ENCODE data around the gene CCNA1.
A peak's percentile ranks its signal among the peaks of the same experiment; 100 is the strongest.

Gene CCNA1

GRCh38 chr13:36432106-36432544 is at the start of gene CCNA1:
Gene CCNA1 (plus strand): TSS chr13:36432495. CDS start chr13:36433057, 562 bp downstream.
- Mint-ChIP-seq H3K4me3 (peak within 1 kb of the TSS; percentile 55), H3K4me1 (no peaks in the 10 kb centered on the region), H3K27me3 (peaks cover 45% of the 10 kb centered on the region), H3K27ac (ENCODE audit: low read depth) (no peak within 1 kb of the TSS), H3K9me3 (peaks cover 7% of the 10 kb centered on the region), H3K36me3 (ENCODE audit: insufficient read depth) (no peaks in the 10 kb centered on the region)
- no peak for ATAC-seq (replicated peaks; ENCODE audit: extremely low read depth, poor library complexity, severe bottlenecking)
- no peak for DNase-seq (ENCODE audit: low spot score in 2 of 2)

- no peaks in the 10 kb centered on the region for H3K4me1 Mint-ChIP-seq
- no peak for DNase-seq (ENCODE audit: low spot score in 2 of 2)
- no peaks in the 10 kb centered on the region for H3K36me3 Mint-ChIP-seq (ENCODE audit: insufficient read depth)
- no peaks in the 10 kb centered on the region for H3K27me3 Mint-ChIP-seq
- ATAC-seq (replicated peaks; ENCODE audit: extremely low read depth, poor library complexity, severe bottlenecking): no peak
- H3K27ac Mint-ChIP-seq (ENCODE audit: low read depth): no peak overlapping the region
- H3K4me3 Mint-ChIP-seq: no peak overlapping the region
- H3K9me3 Mint-ChIP-seq: peaks cover 5% of the 10 kb centered on the region
Measured at GRCh38 chr13:36385489-36385888, 46.8 kb upstream of the CCNA1 start.

DNA sequence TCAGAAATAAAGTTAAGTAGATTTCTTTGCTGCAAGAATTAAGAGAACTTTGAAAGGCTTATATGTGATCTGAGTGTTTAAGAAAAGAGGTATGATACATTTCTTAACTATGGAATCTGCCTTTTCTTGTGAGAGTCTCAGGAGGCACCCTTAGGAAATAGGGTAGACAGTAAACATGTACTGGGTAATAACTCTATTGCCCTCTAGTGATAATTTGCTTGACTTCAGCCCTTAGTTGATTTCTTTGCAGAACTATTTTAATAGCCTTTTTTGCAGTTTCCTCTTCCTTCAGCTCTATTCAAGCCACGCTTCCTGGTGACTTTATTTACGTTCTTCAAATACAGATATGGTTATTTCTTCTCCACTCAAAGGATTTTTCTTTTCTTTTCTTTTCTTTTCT is 37.0 kb upstream of the CCNA1 start:
- ATAC-seq (replicated peaks; ENCODE audit: extremely low read depth, poor library complexity, severe bottlenecking) (no peak), DNase-seq (ENCODE audit: low spot score in 2 of 2) (no peak)
- Mint-ChIP-seq H3K4me3 (no peak overlapping the region), H3K27me3 (no peaks in the 10 kb centered on the region), H3K9me3 (peaks cover 17% of the 10 kb centered on the region), H3K4me1 (no peaks in the 10 kb centered on the region), H3K27ac (ENCODE audit: low read depth) (no peak overlapping the region), H3K36me3 (ENCODE audit: insufficient read depth) (no peaks in the 10 kb centered on the region)

DNA sequence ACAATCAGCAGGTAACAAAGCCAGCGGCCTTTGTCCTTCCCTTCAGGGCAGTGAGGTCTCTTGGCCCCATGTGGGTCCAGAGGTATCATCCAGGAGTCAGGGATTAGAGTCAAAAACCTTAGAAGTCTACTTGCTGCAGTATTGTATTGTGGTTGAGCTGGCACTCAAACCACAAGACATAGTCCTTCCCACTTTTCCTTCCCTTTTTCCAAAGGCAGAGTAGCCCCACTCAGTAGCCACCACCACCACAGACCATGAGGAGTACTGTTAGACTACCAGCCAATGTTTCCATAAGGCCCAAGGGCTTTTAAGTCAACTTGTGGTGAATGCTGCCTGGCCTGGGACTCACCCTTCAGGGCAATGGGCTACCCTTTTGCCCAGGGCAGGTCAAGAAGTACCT is 27.1 kb upstream of the CCNA1 start:
- H3K27me3 Mint-ChIP-seq: no peaks in the 10 kb centered on the region
- no peak overlapping the region for H3K27ac Mint-ChIP-seq (ENCODE audit: low read depth)
- H3K4me1 Mint-ChIP-seq: no peaks in the 10 kb centered on the region
- ATAC-seq (replicated peaks; ENCODE audit: extremely low read depth, poor library complexity, severe bottlenecking) (no peak), DNase-seq (ENCODE audit: low spot score in 2 of 2) (no peak)
- H3K4me3 Mint-ChIP-seq: no peak overlapping the region
- H3K9me3 Mint-ChIP-seq: peaks cover 12% of the 10 kb centered on the region
- no peaks in the 10 kb centered on the region for H3K36me3 Mint-ChIP-seq (ENCODE audit: insufficient read depth)

DNA sequence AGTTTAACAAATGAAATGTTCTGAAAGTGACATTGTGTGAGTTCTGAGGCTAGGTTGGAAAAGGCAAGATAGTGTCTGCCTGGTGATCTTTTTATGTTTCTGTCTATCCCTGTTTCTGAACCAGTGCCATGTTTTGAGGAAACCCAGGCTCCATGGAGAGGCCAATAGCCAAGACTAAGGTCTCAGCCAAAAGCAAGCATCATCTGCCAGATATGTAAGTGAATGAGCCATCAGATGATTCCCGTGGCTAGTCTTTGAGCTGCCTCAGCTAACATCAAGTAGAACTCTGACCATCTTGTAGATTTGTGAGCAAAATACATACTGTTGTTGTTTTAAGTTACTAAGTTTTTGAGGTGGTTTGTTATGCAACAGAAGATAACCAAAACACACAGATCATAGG is 19.6 kb upstream of the CCNA1 start:
- Mint-ChIP-seq H3K27me3 (no peaks in the 10 kb centered on the region), H3K36me3 (ENCODE audit: insufficient read depth) (no peaks in the 10 kb centered on the region), H3K27ac (ENCODE audit: low read depth) (no peak overlapping the region), H3K4me3 (no peak overlapping the region), H3K9me3 (peaks cover 12% of the 10 kb centered on the region), H3K4me1 (no peaks in the 10 kb centered on the region)
- DNase-seq (ENCODE audit: low spot score in 2 of 2): no peak
- no peak for ATAC-seq (replicated peaks; ENCODE audit: extremely low read depth, poor library complexity, severe bottlenecking)

DNA sequence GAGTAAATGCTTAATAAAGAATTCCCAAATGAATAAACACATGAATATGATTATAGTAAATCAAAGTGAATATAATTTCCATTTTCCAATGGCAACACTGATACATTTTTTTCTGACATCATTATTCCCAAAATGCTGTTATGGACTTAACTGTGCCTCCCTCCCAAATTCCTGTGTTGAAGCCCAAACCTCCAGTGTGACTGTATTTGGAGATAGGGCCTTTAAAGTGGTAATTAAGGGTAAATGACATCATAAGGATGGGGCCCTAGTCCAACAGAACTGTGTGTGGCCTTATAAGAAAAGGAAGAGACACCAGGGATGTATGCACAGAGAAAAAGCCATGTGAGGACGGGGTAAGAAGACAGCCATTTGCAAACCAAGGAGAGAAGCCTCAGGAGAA is 19.1 kb upstream of the CCNA1 start:
- no peak overlapping the region for H3K4me3 Mint-ChIP-seq
- no peaks in the 10 kb centered on the region for H3K4me1 Mint-ChIP-seq
- ATAC-seq (replicated peaks; ENCODE audit: extremely low read depth, poor library complexity, severe bottlenecking) (no peak), DNase-seq (ENCODE audit: low spot score in 2 of 2) (no peak)
- no peaks in the 10 kb centered on the region for H3K27me3 Mint-ChIP-seq
- no peak overlapping the region for H3K27ac Mint-ChIP-seq (ENCODE audit: low read depth)
- no peaks in the 10 kb centered on the region for H3K36me3 Mint-ChIP-seq (ENCODE audit: insufficient read depth)
- peaks cover 8% of the 10 kb centered on the region for H3K9me3 Mint-ChIP-seq

DNA sequence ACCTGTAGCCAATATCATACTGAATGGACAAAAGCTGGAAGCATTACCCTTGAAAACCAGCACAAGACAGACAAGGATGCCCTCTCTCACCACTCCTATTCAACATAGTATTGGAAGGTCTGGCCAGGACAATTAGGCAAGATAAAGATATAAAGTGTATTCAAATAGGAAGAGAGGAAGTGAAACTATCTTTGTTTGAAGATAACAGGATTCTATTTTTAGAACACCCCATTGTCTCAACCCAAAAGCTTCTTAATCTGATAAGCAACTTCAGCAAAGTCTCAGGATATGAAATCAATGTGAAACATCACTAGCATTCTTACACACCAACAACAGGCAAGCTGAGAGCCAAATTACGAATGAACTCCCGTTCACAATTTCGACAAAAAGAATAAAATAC is 17.8 kb upstream of the CCNA1 start:
- Mint-ChIP-seq H3K4me3 (no peak overlapping the region), H3K4me1 (no peaks in the 10 kb centered on the region), H3K9me3 (peaks cover 6% of the 10 kb centered on the region), H3K36me3 (ENCODE audit: insufficient read depth) (no peaks in the 10 kb centered on the region), H3K27ac (ENCODE audit: low read depth) (no peak overlapping the region), H3K27me3 (no peaks in the 10 kb centered on the region)
- no peak for DNase-seq (ENCODE audit: low spot score in 2 of 2)
- ATAC-seq (replicated peaks; ENCODE audit: extremely low read depth, poor library complexity, severe bottlenecking): no peak

- no peaks in the 10 kb centered on the region for H3K4me1 Mint-ChIP-seq
- no peaks in the 10 kb centered on the region for H3K27me3 Mint-ChIP-seq
- H3K4me3 Mint-ChIP-seq: no peak overlapping the region
- no peak for ATAC-seq (replicated peaks; ENCODE audit: extremely low read depth, poor library complexity, severe bottlenecking)
- no peaks in the 10 kb centered on the region for H3K36me3 Mint-ChIP-seq (ENCODE audit: insufficient read depth)
- no peak overlapping the region for H3K27ac Mint-ChIP-seq (ENCODE audit: low read depth)
- H3K9me3 Mint-ChIP-seq: peaks cover 6% of the 10 kb centered on the region
- DNase-seq (ENCODE audit: low spot score in 2 of 2): no peak
Measured at GRCh38 chr13:36417331-36417730, 15.0 kb upstream of the CCNA1 start.

DNA sequence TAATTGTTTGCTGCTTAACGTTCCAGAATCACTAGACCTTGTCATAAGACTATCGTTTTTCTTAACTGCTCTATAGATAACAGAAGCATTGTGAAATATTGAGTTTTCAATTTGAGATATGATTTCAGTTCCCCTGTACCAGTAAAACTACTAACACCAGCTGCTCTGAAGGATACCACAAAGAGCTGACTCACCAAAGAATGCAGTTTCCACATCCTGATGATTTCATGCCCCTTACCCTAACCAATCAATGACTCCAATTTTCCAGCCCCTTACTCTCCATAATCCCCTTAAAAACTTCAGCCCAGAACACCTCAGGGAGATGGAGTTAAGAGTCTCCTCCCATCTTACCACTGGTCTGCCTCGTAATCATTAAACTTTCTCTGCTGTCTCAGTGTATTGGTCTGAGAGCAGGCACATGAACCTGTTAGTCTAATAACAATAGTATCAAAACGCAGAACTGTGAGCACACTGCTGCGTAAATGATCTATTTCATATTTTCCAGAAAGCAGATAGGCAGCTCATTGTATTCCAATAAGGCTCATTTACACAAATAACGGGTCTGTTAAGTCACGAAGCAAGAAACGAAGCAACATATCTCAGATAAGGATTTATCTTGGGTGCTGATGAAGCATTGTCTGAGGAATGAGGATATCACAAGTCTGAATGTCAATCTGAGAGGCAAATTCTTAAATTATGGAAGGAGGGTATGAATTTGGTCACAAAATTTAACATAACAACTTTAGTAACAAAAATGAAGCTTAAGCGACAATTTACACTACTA is 14.1 kb upstream of the CCNA1 start:
- Mint-ChIP-seq H3K36me3 (ENCODE audit: insufficient read depth) (no peaks in the 10 kb centered on the region), H3K27me3 (no peaks in the 10 kb centered on the region), H3K9me3 (peaks cover 6% of the 10 kb centered on the region), H3K4me3 (no peak overlapping the region), H3K27ac (ENCODE audit: low read depth) (no peak overlapping the region), H3K4me1 (no peaks in the 10 kb centered on the region)
- DNase-seq (ENCODE audit: low spot score in 2 of 2) (no peak), ATAC-seq (replicated peaks; ENCODE audit: extremely low read depth, poor library complexity, severe bottlenecking) (peak; percentile 19)

DNA sequence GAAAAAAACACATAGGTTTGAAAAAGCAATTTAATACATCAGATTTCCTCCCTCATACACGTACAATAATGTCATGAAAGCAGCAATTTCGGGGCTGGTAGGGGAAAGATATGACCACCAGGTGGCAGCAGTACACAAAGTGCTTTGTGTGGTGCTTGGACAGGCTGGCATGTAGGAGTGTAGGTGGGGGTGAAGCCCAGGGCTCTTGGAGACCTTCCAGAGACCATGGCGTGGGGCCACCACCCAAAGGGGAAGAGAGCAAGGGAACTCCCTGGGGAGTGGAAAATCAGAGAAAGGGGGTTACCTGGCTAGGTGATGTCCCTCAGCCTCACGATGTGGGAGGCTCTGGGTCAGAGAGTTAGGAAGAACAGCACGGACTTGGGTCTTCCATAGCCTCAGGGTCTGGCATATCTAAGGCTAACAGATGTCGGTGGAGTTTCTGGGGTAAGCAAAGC is 11.8 kb upstream of the CCNA1 start:
- no peak for ATAC-seq (replicated peaks; ENCODE audit: extremely low read depth, poor library complexity, severe bottlenecking)
- peak in 1 of 2 donors; percentile 22 for DNase-seq (ENCODE audit: low spot score in 2 of 2)
- Mint-ChIP-seq H3K4me3 (no peak overlapping the region), H3K9me3 (peaks cover 6% of the 10 kb centered on the region), H3K4me1 (no peaks in the 10 kb centered on the region), H3K27me3 (no peaks in the 10 kb centered on the region), H3K36me3 (ENCODE audit: insufficient read depth) (no peaks in the 10 kb centered on the region), H3K27ac (ENCODE audit: low read depth) (no peak overlapping the region)

- H3K9me3 Mint-ChIP-seq: no peaks in the 10 kb centered on the region
- ATAC-seq (replicated peaks; ENCODE audit: extremely low read depth, poor library complexity, severe bottlenecking): no peak
- no peak for DNase-seq (ENCODE audit: low spot score in 2 of 2)
- H3K27ac Mint-ChIP-seq (ENCODE audit: low read depth): no peak overlapping the region
- H3K27me3 Mint-ChIP-seq: no peaks in the 10 kb centered on the region
- H3K4me1 Mint-ChIP-seq: no peaks in the 10 kb centered on the region
- no peak overlapping the region for H3K4me3 Mint-ChIP-seq
- H3K36me3 Mint-ChIP-seq (ENCODE audit: insufficient read depth): no peaks in the 10 kb centered on the region
Measured at GRCh38 chr13:36421447-36421846, 10.8 kb upstream of the CCNA1 start.

DNA sequence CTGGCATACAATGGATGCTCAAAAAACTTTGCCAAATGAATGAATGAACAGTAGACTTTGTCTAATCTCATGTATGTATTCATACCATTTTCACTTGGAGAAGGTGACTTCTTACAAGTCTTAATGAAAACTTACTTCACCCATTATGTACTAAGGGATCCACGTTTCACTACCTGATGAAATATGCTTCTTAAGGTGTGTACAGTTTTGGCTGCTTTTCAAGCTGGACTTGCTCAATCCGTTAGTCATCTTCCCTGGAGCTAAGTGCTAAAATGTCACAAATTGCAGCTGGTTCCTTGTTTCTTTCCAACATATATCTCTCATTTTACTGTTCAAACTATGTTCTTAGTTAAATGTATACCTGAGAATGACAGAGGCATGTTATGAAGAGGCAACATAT is 4.2 kb upstream of the CCNA1 start:
- Mint-ChIP-seq H3K4me3 (no peak overlapping the region), H3K4me1 (no peaks in the 10 kb centered on the region), H3K36me3 (ENCODE audit: insufficient read depth) (no peaks in the 10 kb centered on the region), H3K9me3 (peaks cover 7% of the 10 kb centered on the region), H3K27me3 (peaks cover 22% of the 10 kb centered on the region), H3K27ac (ENCODE audit: low read depth) (no peak overlapping the region)
- DNase-seq (ENCODE audit: low spot score in 2 of 2) (no peak), ATAC-seq (replicated peaks; ENCODE audit: extremely low read depth, poor library complexity, severe bottlenecking) (no peak)

Measured in central memory CD8-positive, alpha-beta T cell (primary cell).